AML-193 (cell line): ENCODE measurements around the gene DTL.

ENCODE experiments used
- DNase-seq, 2 experiments: peaks; one replicate each; lab custom pipeline; 2025; lab: John Stamatoyannopoulos, UW

The DTL gene

DNA sequence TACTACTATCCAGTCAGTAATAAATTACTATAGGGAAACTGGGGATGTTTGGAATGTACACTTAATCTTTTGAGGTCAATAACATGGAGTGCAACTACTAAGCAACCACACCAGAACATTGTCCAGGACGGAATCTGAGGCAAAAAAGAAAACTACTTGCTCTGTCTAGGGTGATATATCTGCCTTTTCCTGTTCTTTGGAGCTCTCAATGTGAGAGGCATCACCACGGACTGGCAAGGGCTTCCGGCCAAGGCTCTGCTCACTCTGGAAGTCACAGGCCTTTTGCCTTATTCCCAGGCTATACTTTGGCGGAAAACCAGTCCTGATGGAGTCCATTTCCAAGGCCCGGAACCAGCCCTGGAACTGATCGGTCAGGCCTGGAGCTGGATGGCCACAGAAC lies 94.2 kb downstream of the DTL start:
- no peak for DNase-seq

GRCh38 chr1:212132025-212132424 lies 96.5 kb downstream of the DTL start:
- no peak for DNase-seq

DNA sequence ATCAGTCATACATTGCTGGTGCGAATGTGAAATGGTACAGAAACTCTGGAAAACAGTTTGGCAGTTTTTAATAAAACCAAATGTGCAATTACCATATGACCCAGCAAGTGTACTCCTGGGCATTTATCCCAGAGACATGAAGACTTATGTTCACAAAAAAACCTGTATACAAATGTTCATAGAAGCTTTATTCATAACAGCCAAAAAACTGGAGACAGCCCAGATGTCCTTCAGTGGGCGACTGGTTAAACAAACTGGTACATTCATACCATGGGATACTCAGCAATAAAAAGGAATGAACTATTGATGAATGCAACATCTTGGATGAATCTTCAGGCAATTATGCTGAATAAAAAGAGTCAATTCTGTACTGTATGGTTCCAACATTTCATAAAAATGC lies 97.8 kb downstream of the DTL start:
- DNase-seq = no peak

DNA sequence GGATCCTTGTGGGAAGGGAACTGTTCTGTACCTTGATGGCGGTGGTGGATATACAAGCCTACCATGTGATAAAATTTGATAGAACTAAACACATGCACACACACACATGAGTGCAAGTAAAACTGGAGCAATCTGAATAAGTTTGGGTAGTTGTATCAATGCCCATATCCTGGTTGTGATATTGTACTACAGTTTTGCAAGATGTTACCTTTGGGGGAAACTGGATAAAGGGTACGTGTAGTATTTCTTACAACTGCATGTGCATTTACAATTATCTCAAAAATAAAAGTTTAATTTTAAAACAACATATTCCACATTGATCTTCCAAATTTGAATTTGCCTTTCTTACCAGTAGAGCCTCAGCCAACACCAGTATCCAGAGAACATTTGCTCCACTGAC lies 99.6 kb downstream of the DTL start:
- no peak for DNase-seq

DNA sequence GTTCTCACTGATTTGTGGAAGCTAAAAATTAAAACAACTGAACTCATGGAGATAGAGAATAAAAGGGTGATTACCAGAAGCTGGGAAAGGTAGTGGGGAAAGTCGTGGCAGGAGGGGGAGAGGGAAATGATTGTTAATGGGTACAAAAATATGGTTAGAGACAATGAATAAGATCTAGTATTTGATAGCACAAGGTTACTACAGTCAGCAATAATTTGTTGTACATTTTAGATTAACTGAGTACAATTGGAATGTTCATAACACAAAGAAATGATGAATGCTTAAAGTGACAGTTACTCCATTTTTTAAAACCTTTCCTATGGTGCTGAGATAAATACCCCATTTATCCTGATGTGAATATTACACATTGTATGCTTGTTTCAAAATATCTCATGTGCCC lies 102.3 kb downstream of the DTL start:
- DNase-seq = no peak

GRCh38 chr1:212138457-212138856 lies 102.9 kb downstream of the DTL start:
- DNase-seq = no peak

DNA sequence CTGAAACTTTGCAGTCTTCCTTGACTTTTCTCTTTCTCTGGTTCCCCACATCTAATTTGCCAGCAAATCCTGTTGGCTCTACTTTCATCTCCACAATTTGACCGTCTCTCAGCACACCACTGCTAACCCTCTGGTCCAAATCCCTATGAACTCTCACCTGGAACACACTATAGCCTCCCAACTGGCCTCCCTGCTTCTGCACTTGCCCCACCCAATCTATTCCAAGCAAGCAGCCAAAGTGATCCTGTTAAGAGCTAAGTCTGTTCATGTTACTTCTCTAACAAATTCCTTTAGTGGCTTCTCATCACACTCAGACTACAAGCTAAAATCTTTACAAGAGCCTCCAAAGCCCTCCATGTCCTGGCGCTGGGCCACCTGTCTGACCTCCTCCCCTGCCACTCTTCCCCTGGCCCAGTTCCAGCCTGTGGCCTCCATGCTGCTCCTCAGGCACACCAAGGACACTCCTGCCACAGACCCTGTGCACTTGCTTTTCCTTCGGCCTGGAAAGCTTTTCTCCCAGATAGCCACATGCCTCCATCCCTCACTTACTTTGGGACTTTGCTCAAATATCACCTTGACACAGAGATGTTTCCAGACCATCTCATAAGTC lies 104.1 kb downstream of the DTL start:
- DNase-seq = no peak

GRCh38 chr1:212141404-212141803 lies 105.9 kb downstream of the DTL start:
- no peak for DNase-seq

DNA sequence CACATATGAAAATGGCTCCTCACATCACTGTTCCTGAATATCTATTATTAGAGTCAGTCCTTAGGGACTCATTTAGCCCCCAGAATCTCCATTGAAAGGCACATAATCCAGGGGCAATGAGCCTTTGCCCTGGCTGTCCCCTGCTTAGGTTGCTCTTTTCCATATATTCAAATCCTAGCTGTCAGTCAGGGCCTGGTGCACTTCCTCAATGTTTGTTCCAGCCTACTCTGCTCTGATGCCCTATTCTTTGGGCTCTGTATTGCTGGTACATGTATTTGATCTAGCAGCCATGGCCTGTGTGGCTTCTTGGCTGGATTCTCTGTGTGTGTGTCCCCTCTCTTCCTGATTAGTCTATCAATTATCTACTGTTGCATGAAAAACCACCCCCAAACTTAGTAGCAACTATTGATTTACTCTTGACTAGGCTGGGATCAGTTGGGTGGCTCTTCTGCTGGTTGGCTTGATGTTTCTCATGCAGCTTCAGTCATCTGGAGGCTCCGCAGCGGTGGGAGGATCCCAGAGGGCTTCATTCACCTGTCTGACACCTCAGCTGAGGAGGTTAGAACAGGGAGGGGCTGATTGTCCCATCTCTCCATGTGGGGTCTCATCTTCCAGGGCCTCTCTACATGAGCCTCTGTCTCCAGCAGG lies 107.5 kb downstream of the DTL start:
- no peak for DNase-seq

DNA sequence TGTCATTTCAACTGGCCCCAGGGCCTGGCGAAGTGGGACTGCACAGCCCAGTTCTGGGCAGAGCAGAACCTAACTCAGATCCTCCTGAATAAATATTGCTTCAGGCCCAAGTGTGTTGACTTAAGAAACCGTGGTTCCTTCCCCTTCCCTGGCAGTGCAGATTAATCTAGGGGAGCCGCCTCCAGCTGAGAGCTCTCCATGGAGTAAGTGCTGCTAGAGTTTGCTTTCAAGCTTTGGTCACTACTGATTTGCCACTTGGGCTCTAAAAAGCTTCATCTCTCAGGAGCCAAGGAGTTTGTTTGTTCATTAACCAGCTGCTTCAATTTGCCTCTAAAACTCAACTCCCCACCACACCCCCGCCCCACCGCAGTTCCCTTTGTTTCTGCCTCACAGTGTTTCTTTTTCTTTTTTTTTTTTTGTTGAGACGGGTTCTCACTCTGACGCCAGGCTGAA lies 112.1 kb downstream of the DTL start:
- no peak for DNase-seq

DNA sequence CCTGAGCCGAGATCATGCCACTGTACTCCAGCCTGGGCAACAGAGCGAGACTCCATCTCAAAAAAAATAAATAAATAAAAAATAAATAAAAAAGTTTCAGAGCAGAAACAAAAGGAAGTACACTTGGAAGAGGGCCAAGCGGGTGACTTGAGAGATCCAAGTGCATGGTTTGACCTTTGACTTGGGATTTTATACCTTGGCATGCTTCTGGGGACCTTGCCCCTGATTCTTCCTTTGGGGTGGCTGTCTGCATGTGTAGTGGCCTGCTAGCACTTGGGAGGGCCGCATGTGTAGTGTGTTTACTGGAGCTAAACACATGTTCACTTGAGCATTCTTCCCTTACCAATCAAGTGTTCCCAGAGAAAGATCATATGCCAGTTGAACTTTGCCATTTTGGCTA lies 114.0 kb downstream of the DTL start:
- no peak for DNase-seq

- DNase-seq = no peak
These were observed 116.8 kb downstream of the DTL start for GRCh38 chr1:212152308-212152693.

DNA sequence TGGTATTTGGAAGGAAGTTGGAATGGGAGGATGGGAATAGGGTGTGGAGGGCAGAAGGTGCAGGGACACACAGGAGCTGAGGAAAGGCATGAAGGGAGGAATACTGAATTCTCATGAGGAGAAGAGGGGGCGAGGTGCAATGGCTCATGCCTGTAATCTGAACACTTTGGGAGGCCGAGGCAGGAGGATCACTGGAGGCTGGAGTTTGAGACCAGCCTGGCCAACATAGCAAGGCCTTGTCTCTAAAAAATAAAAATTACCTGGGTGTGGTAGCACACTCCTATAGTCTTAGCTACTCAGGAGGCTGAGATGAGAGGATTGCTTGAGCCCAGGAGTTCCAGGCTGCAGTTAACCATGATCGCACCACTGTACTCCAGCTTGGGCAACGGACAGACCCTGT lies 117.3 kb downstream of the DTL start:
- no peak for DNase-seq

DNA sequence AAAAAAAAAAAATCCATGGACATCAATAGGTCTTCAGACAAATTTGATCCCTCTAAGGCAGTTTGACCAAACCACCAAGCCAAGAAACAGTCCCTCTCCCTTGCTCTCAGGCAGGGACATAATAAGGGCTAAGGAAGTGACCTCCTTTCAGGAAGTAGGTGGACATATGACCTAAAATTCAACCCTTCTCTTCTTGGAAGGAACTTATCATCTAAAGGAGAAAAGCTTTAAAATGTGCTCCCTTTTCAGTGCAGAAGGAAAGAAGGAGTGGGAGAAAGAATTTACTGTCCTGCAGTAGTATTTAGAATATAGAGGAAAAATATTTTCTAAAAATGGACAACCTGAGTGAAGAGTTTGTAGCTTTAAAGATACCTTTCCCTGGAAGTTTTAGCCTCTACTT lies 118.1 kb downstream of the DTL start:
- no peak for DNase-seq
